ENCODE measurements around the gene UBE2L6.

The UBE2L6 gene

DNA sequence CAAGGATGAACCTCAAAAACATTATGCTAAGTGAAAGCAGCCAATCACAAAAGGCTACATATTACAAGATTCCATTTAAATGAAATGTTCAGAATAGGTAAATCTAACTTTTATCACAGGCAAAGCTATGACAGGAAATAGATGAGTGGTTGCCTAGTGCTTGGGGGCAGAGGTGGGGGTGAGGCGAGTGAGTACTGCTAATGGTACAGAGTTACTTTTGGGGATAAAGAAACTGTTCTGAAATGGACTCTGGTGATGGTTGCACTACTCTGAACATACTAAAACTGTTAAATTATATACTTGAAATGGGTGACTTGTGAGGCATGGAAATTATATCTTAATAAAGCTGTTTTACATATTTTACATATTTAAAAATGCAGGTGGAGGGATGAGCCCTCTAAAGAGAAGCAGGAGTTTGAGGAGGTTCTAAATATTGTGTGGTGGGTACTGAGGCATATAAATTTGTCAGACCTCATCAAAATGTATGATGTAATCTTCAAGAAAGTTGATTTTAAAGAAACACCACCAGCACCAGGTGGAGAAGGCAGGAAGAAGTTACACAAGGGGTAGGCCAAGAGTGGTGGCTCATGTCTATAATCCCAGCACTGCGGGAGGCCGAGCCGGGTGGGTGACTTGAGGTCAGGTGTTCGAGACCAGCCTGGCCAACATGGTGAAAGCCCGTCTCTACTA, 55.6 kb downstream of the UBE2L6 start:
- Mint-ChIP-seq H3K9me3 (no peaks in the 10 kb centered on the region), H3K4me1 (peaks cover 42% of the 10 kb centered on the region), H3K4me3 (no peak overlapping the region), H3K36me3 (peaks cover 17% of the 10 kb centered on the region), H3K27ac (peak overlapping the region; percentile 25), H3K27me3 (no peaks in the 10 kb centered on the region)
- CTCF ChIA-PET = interaction anchor here (0.8 to 2.3 kb wide), 4 partner anchors 9 to 29 kb away, joined by 3 to 16 read pairs (median 10); no protein-coding TSS in a partner anchor
- no peak for DNase-seq

- DNase-seq = no peak
- CTCF ChIA-PET = interaction anchor here (1.6 to 5.5 kb wide), 3 partner anchors 8 to 18 kb away, joined by 3 to 36 read pairs (median 4); no protein-coding TSS in a partner anchor
- no peaks in the 10 kb centered on the region for H3K9me3 Mint-ChIP-seq
- peaks cover 16% of the 10 kb centered on the region for H3K36me3 Mint-ChIP-seq
- no peak overlapping the region for H3K27ac Mint-ChIP-seq
- H3K4me1 Mint-ChIP-seq = peaks cover 29% of the 10 kb centered on the region
- no peaks in the 10 kb centered on the region for H3K27me3 Mint-ChIP-seq
- H3K4me3 Mint-ChIP-seq = no peak overlapping the region
Observed at GRCh38 chr11:57508341-57509170, 58.9 kb downstream of the UBE2L6 start.

DNA sequence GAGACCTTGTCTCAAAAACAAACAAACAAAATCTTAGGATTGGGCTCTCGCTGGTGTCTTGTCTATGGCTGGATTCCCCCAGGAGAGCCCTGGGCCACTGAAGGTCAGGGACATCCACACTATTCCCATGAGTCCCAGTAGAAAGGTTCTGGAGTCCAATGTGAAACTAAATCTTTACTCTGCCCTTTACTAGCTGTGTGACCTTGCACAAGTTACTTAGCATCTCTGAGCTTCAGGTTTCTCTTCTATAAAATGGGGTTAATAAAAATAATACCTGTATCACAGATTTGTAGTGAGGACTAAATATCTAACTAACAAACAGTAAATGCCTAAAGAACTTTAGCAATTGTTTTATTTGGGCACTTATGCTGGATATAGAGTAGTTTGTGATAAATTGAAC, 61.0 kb downstream of the UBE2L6 start:
- no peak overlapping the region for H3K4me3 Mint-ChIP-seq
- H3K27ac Mint-ChIP-seq = no peak overlapping the region
- CTCF ChIA-PET = interaction anchor here (1.0 to 5.5 kb wide), 4 partner anchors 8 to 48 kb away, joined by 3 to 36 read pairs (median 5); no protein-coding TSS in a partner anchor
- DNase-seq = no peak
- H3K27me3 Mint-ChIP-seq = no peaks in the 10 kb centered on the region
- peaks cover 8% of the 10 kb centered on the region for H3K36me3 Mint-ChIP-seq
- no peaks in the 10 kb centered on the region for H3K9me3 Mint-ChIP-seq
- peaks cover 9% of the 10 kb centered on the region for H3K4me1 Mint-ChIP-seq

GRCh38 chr11:57504511-57504910, 63.0 kb downstream of the UBE2L6 start:
- no peak overlapping the region for H3K27ac Mint-ChIP-seq
- peaks cover 5% of the 10 kb centered on the region for H3K4me1 Mint-ChIP-seq
- no peaks in the 10 kb centered on the region for H3K27me3 Mint-ChIP-seq
- no peak for DNase-seq
- no peaks in the 10 kb centered on the region for H3K9me3 Mint-ChIP-seq
- peaks cover 11% of the 10 kb centered on the region for H3K36me3 Mint-ChIP-seq
- CTCF ChIA-PET = interaction anchor here (0.9 to 5.5 kb wide), 5 partner anchors 11 to 165 kb away, joined by 3 to 36 read pairs (median 4); no protein-coding TSS in a partner anchor
- H3K4me3 Mint-ChIP-seq = no peak overlapping the region

DNA sequence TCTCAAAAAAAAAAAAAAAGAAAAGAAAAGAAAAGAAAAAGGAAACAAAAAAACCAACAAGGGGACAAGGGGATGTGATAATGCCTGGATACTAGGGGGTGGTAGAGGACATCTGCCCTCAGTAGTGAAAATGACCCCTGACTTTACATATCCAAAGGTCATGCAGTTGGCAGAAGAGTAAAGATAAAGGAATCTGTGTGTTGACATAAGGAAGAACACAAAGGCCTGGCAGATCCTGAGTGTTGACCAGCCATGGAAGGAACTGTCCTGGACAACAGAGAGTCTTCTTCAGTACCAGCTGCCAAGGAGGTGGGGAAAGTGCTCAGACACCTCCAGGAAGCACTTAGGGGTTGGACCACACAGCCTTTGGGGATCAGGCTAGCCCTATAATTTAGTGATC, 64.6 kb downstream of the UBE2L6 start:
- H3K4me3 Mint-ChIP-seq = no peak overlapping the region
- CTCF ChIA-PET = interaction anchor here (1.2 to 2.6 kb wide), 4 partner anchors 9 to 45 kb away, joined by 3 to 50 read pairs (median 10); no protein-coding TSS in a partner anchor
- no peaks in the 10 kb centered on the region for H3K9me3 Mint-ChIP-seq
- H3K4me1 Mint-ChIP-seq = no peaks in the 10 kb centered on the region
- DNase-seq = no peak
- no peaks in the 10 kb centered on the region for H3K27me3 Mint-ChIP-seq
- no peak overlapping the region for H3K27ac Mint-ChIP-seq
- H3K36me3 Mint-ChIP-seq = peaks cover 8% of the 10 kb centered on the region

DNA sequence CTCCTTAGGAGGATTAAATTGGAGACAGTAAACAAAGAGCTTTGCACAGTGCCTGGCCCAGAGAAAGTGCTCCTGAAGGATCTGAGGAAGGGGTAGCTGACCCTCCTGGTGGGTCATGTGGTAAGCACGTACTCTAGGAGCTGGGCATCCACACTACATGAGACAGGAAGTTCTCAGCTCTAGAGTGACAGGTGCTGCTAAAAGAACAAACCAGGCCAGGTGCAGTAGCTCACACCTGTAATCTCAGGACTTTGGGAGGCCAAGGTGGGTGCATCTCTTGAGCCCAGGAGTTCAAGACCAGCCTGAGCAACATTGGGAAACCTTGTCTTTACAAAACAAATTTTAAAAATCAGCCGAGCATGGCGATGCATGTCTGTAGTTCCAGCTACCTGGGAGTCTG, 65.1 kb downstream of the UBE2L6 start:
- DNase-seq = no peak
- Mint-ChIP-seq H3K9me3 (no peaks in the 10 kb centered on the region), H3K4me3 (no peak overlapping the region), H3K27ac (no peak overlapping the region), H3K36me3 (peaks cover 8% of the 10 kb centered on the region), H3K27me3 (no peaks in the 10 kb centered on the region), H3K4me1 (no peaks in the 10 kb centered on the region)
- CTCF ChIA-PET = interaction anchor here (1.2 to 2.6 kb wide), 4 partner anchors 9 to 45 kb away, joined by 3 to 50 read pairs (median 10); no protein-coding TSS in a partner anchor

DNA sequence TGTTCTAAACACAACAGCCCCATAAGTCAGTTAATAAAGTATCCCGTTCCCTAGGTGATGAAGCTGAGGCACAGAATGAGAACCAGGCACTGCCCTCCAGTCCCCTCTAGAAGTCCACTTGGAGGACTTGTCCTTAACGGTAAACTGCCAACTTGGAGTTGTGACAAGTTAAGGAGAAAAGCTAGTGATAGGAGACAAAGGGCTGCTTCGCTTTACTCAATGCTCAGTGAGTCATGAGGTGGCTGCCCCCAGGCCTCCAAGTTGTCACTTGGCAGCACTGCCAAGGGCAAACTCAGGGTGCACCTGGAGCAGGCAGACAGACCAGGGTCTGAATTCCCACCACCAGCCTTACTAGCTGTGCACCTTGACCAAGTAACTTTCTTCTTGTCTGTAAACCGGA, 65.5 kb downstream of the UBE2L6 start:
- Mint-ChIP-seq H3K4me1 (no peaks in the 10 kb centered on the region), H3K27ac (no peak overlapping the region), H3K36me3 (peaks cover 10% of the 10 kb centered on the region), H3K4me3 (no peak overlapping the region), H3K9me3 (no peaks in the 10 kb centered on the region), H3K27me3 (no peaks in the 10 kb centered on the region)
- CTCF ChIA-PET = interaction anchor here (1.2 to 2.6 kb wide), 4 partner anchors 9 to 44 kb away, joined by 3 to 50 read pairs (median 10); no protein-coding TSS in a partner anchor
- no peak for DNase-seq

All from activated naive CD4-positive, alpha-beta T cell treated with anti-CD3 and anti-CD28 coated beads, Interleukin-2, amount 10 ng/mL, durations not matched to agents 7 days and 5 days (primary cell).